RWPE1 (cell line): Measurements from ENCODE around the gene SLC9C1.
A peak's percentile ranks its signal among the peaks of the same experiment; 100 is the strongest.

Experiments used
- CTCF ChIA-PET: fragments of 350-600 bp; sonication (Branson Sonifier 250); formaldehyde crosslinking; extraction: SDS; loops from one replicate; lab custom pipeline; 2021; lab: Yijun Ruan, JAX
- POLR2A ChIA-PET: fragments of 400-600 bp; formaldehyde crosslinking; extraction: SDS; loops from one replicate; lab custom pipeline; 2020; ENCODE audit warnings: antibody characterized with exemption; ENCODE audit not compliant: low non-redundant PET; lab: Yijun Ruan, JAX
- DNase-seq: peaks from one replicate; pipeline ENCODE4 v3.0.0; 2012; ENCODE audit warnings: low spot score
- H3K27ac ChIP-seq: fragments of 450-650 bp; 2 replicates; pipeline ENCODE4 v1.5.1; 2017
- TF ChIP-seq, protein P1 (sequence below): fragments of 450-650 bp; conservative IDR thresholded peaks from 2 replicates; pipeline ENCODE4 v1.5.1; 2017; ENCODE audit warnings: low read depth, mild to moderate bottlenecking

SLC9C1 gene

DNA sequence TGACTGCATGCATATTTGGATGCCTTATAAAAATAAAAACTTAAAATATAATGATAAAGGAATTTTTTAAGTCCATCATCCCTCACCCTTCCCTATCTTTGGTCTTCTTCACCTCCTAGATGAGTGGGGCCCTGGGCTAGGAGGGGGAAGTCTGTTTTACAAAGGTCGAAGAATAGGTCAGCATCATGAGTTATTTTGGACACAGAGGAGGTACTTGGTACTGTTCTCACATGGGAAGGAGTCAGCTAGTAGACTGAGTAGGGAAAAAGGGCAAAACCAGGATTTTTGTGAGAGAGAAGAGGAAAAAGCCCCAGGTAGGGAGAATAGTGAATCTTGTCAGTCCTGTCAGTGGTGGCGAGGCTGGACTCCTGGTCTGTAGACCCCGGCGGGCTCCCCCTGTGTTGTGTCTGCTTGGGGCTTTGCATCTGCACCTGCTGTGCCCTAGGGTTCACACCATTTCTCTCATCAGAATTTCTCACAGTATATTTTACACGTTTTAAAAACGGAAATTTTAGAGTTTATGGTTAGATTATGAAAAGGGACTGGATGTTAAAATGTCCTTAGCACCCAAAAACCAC, 178.1 kb downstream of the SLC9C1 start:
- TF ChIP-seq, protein P1, sequence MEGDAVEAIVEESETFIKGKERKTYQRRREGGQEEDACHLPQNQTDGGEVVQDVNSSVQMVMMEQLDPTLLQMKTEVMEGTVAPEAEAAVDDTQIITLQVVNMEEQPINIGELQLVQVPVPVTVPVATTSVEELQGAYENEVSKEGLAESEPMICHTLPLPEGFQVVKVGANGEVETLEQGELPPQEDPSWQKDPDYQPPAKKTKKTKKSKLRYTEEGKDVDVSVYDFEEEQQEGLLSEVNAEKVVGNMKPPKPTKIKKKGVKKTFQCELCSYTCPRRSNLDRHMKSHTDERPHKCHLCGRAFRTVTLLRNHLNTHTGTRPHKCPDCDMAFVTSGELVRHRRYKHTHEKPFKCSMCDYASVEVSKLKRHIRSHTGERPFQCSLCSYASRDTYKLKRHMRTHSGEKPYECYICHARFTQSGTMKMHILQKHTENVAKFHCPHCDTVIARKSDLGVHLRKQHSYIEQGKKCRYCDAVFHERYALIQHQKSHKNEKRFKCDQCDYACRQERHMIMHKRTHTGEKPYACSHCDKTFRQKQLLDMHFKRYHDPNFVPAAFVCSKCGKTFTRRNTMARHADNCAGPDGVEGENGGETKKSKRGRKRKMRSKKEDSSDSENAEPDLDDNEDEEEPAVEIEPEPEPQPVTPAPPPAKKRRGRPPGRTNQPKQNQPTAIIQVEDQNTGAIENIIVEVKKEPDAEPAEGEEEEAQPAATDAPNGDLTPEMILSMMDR, result no peak
- ChIA-PET CTCF (no interaction called here), POLR2A (no interaction called here)
- H3K27ac ChIP-seq, result no peak overlapping the region
- DNase-seq, result no peak

DNA sequence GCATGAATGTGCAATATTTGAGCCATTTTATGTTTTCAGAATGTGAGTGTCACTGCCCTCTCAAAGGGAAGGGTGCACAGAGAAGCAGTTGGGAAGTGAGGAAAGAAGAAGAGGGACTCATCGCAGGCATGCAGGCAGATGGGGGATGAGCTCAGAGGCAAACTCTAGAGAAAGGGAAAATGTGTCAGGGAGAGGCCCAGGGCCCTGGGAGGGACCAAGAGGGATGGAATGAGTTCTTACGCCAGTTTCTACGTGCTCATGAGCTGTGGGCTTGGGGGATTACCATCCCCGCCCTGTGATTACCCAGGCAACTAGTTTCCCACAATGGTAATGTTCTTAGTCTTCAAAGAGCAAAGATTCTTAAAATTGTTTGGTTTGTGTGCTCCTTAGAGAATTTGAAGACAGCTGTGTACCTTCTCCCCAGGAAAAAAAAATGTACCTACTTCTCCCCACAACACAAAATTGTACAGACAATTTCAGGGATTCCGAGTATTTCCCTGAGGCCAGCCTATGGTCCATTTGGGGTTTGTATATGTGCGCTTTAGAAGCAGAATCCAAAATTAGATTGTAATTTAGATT, 178.8 kb downstream of the SLC9C1 start:
- POLR2A ChIA-PET, result no interaction called here
- TF ChIP-seq, protein P1, result no peak
- CTCF ChIA-PET, result no interaction called here

DNA sequence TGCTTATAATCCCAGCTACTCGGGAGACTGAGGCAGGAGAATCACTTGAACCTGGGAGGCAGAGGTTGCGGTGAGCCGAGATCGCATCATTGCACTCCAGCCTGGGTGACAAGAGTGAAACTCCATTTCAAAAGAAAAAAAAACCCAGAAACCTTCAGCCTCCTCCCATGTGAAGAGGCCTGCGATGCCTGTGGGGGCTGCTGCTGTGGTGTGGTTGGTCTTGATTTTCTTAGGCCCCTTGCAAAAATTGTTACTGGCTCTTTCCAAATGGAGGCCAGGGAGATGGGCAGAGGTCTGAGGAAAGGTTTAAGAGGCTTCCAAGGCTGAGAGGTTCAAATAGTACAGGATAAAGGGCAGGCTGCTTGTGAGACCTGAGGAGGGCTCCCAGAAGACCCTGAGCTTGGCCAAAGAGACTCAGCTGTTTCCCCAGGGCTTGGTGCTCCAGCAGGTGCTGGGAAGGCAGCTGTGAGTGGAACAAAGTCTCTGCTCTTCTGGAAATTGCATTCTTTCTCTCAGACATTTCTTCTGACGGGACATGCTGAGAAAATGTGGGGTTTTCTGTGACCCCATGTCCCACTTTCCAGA, 179.3 kb downstream of the SLC9C1 start:
- DNase-seq, result no peak
- ChIA-PET CTCF (interaction anchor here (0.7 kb wide), 1 partner anchor 25 kb away, joined by 5 read pairs; no protein-coding TSS in a partner anchor), POLR2A (no interaction called here)
- no peak overlapping the region for H3K27ac ChIP-seq
- TF ChIP-seq, protein P1, result no peak

More for the DNA sequence above, 178.8 kb downstream of the SLC9C1 start:
- no peak for DNase-seq
- no peak overlapping the region for H3K27ac ChIP-seq

DNA sequence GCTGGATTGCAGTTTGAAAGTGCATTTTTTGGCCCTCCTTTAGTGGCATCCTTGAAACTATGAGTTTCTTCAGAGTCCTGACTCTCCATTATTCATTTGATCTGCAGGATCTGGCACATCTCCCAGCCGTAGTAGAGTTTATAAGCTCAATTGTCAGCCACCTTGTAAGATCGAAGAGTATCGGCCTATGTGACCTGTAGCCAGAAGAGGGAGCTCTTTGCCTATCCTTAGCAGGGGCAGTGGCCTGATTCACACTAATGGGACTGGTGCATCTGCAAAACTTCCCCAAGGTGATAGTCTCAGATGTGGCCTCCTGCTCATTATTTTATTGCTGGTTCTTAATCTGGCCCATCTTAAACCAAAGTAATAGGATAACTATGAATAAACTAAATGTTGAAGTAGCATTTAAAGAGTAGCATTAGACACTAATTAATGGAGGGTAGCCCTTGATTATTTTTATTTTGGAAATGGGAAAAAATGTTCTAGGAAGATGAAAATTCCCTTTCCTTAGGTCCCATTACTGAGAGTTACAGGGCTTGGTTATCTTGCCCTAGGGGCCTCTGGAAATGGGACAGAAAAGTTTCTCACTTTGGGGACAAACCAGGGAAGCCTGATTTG, 182.1 kb downstream of the SLC9C1 start:
- no peak overlapping the region for H3K27ac ChIP-seq
- ChIA-PET POLR2A (interaction anchor here (0.6 kb wide), 1 partner anchor 17 kb away, joined by 4 read pairs; no protein-coding TSS in a partner anchor), CTCF (interaction anchor here (0.6 to 1.1 kb wide), 9 partner anchors 11 to 419 kb away, joined by 3 to 7 read pairs (median 3); partner anchors contain the start of gene SLC9C1)
- TF ChIP-seq, protein P1, result peak; percentile 64
- DNase-seq, result peak; percentile 68

DNA sequence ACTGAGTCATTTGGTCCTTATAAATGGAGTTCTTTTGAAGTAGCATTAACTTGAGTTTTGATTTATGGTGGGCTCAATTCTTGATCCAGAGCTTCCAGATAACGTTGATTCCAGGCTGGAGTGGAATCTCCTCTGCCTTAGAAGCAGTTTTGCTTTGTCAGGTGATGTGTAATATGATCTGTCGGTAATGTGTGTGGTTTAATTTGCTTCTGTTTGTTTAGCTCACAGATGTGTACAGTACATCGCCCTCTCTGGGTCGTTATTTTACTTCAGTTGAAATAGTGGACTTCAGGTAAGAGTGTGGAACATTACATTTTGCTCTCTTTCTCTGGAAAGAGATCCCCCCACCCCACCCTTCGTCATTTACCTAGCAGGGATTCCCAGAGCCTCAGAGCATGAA, 184.7 kb downstream of the SLC9C1 start:
- CTCF ChIA-PET, result interaction anchor here (0.6 kb wide), 1 partner anchor 274 kb away, joined by 3 read pairs; no protein-coding TSS in a partner anchor
- H3K27ac ChIP-seq, result no peak overlapping the region
- no peak for DNase-seq
- POLR2A ChIA-PET, result no interaction called here
- TF ChIP-seq, protein P1, result no peak

DNA sequence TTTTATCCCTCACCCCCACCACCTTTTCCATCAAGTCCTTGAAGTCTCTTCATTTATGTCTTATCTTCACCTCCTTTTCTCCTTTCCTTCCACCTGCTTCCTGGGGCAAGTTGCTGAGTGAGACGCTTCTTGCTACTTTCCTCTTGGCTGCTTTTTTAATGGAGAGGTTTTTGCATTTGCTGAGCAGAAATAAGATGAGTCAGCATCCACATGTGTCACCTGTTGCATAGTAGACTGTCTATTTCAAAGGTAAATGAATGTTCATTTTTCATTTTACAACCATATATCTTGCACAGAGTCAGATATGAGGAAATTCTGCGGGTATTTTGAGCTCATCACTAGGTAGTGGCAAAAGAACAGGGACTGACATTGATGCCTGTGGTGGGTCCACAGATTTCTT, 189.2 kb downstream of the SLC9C1 start:
- TF ChIP-seq, protein P1, result no peak
- DNase-seq, result no peak
- ChIA-PET POLR2A (no interaction called here), CTCF (no interaction called here)
- no peak overlapping the region for H3K27ac ChIP-seq
